Raji (cell line): ENCODE measurements around the gene GALNT10.

Source experiments
- POLR2A ChIP-seq: IDR thresholded peaks from 2 replicates; pipeline ENCODE4 v1.6.1; 2011; ENCODE audit warnings: low read depth, low read length, control low read depth; ENCODE audit not compliant: insufficient read depth

Gene GALNT10

GRCh38 chr5:154211641-154212390 is 21.3 kb downstream of the GALNT10 start:
- TF ChIP-seq POLR2A: no peak

GRCh38 chr5:154213592-154213991 is 23.1 kb downstream of the GALNT10 start:
- TF ChIP-seq POLR2A: no peak

- no peak for TF ChIP-seq POLR2A
Measured at GRCh38 chr5:154214371-154215106, 24.0 kb downstream of the GALNT10 start.

- TF ChIP-seq POLR2A: no peak
Measured at GRCh38 chr5:154215571-154216325, 25.2 kb downstream of the GALNT10 start.

DNA sequence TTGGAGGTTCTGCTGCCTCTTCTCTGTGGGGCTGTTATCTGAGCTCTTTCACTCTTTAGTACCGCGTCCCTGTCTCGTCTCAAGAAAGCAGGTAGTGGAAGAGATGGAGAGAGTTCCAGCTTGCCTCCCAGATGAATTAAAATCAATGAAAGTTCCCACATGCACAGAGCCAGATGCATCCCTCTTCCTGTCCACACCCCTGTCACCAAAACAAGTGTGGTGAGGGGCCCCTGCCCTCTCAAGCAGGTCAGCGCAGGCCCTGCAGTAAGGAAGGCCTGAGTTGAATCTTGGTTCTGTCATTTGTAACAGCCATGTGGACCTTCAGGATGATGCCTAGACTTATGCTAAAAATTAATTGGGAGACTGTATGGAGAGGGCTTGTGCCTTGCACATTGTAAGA is 26.9 kb downstream of the GALNT10 start:
- TF ChIP-seq POLR2A: no peak

DNA sequence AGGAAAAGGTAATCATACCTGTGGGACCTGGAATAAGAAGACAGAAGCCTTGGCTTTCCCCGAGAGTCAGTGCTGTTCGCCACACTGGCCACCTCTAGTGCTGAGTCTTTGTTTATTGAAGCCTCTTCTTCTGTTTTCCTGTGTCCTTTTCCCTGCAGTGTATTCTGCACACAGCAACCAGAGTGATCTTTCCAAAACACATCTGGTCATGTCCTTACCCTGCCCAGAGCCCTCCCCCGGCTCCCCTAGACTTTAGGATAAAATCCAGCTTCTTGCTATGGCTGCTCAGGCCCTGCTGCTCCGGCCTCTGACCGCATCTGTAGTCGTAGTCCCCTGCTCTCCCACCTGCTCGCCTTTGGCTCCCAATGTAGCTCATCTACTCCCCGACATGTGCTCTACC is 28.3 kb downstream of the GALNT10 start:
- TF ChIP-seq POLR2A: no peak

DNA sequence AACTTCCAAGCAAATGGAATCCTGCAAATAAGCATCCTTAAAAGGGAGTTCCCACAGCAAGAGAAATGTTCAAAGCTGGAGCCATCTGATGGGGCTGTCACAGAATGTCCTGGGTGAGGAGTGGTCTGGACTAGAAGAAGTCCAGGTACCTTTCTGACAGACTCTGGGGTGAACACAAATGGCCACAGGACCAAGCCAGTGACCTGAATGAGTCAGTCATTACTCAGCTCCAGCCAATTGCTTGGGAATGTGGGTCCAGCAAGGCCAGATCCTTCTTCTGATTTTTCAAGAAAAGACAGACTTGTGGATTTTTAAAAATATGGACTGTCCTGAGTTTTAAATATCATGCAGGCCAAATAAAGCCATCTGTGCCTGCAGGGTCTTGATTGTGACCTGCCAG is 30.1 kb downstream of the GALNT10 start:
- TF ChIP-seq POLR2A: no peak

- no peak for TF ChIP-seq POLR2A
Measured at GRCh38 chr5:154221371-154221896, 30.9 kb downstream of the GALNT10 start.

GRCh38 chr5:154222414-154222813 is 31.9 kb downstream of the GALNT10 start:
- no peak for TF ChIP-seq POLR2A

DNA sequence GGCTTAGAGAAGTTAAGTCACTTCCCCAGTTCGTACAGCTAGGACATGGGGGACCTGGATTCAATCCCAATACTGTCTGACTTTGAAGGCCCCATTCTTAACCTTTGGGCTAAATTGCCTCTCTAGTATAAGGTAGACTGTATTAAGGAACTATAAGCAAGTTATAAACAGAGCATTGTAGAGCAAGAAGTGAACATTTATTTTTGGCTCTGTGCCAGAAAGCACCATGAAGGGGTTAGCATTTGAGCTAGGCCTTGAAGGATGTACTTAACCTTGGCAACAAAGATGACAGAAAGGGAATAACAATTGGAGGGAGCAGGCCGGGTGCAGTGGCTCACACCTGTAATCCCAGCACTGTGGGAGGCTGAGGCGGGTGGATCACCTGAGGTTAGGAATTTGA is 32.8 kb downstream of the GALNT10 start:
- no peak for TF ChIP-seq POLR2A

DNA sequence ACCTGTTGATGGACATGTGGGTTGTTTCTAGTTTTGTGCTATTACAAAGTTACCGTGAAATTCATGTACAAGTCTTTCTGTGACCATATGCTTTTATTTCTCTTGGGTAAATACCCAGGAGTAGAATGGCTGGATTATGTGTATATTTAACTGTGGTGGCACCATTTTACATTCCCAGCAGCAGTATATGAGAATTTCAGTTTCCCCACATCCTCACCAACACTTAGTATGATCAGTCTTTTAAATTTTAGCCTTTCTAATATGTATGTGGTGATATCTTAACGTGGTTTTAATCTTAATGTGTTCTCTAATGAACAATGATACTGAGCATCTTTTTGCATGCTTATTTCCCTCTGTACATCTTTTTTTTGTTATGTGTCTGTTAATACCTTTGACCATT is 36.6 kb downstream of the GALNT10 start:
- no peak for TF ChIP-seq POLR2A

DNA sequence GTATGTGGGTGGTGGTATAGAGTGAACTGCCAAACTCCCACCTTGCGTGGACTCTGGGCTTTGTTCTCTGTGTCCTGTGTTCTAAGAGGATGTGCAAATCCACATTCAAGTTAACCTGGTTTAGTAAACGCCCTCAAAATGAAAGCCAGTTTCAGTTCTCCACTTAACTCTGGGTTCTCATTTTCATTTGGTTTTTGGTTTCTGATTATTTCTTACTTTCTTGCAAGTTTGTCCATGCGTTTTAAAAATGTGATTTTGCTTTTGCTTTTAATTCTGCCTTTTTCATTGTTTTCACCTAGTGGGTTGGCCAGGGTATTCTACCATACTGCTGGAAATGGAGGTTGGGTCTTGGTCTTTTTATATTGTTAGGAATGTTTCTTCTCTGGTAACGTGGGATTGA is 38.2 kb downstream of the GALNT10 start:
- no peak for TF ChIP-seq POLR2A

- TF ChIP-seq POLR2A: no peak
Measured at GRCh38 chr5:154230526-154230925, 40.0 kb downstream of the GALNT10 start.

GRCh38 chr5:154234551-154234950 is 44.0 kb downstream of the GALNT10 start:
- TF ChIP-seq POLR2A: no peak

DNA sequence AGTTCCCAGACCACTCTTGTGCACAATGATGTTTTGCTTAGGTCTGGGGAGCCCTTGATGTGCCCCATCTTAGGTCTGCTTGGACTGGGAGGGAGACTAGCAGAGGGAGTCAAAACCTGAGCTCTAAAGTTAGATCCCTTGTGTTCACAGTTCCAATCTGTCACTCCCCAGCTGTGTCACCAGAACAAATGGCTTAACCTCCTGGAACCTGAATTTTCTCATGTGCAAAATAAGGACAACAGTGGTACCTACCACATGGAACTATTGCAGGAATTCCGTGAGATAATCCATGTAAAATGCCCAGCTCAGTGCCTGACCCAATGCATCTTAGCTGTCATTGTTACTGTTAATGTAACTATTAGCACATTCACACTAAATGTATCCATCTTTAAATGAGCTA is 45.5 kb downstream of the GALNT10 start:
- TF ChIP-seq POLR2A: no peak
